Activated CD8-positive, alpha-beta T cell treated with anti-CD3 and anti-CD28 coated beads, Interleukin-2, amount 10 ng/mL, durations not matched to agents 7 days and 5 days (primary cell): ENCODE data around the gene LGALS12. TPM values are rescaled to one million over a fixed set of nuclear protein-coding genes. Genes with fewer than 3 reads are reported as not detected.

Experiments used
- ATAC-seq: fragments of 150-1000 bp; cut with Tn5 transposase; one replicate; pipeline ENCODE4 v1.10.0; 2021; ENCODE audit warnings: moderate library complexity
- CTCF ChIA-PET: fragments of 350-600 bp; sonication (Branson Sonifier 250); formaldehyde crosslinking; loops from one replicate; lab custom pipeline; 2021; ENCODE audit warnings: antibody characterized with exemption; lab: Charles Lee
- POLR2A ChIA-PET: fragments of 350-600 bp; sonication (Branson Sonifier 250); formaldehyde crosslinking; loops from one replicate; lab custom pipeline; 2021; ENCODE audit warnings: antibody characterized with exemption; lab: Charles Lee
- DNase-seq: peaks from one replicate; pipeline ENCODE4 v3.0.0-alpha.2; 2020
- H3K27ac Mint-ChIP-seq: one replicate; pipeline ENCODE4 v1.8.0; 2021; ENCODE audit warnings: mild to moderate bottlenecking, mixed read lengths
- H3K27me3 Mint-ChIP-seq: one replicate; pipeline ENCODE4 v1.8.0; 2021; ENCODE audit warnings: low read depth, mixed read lengths
- H3K36me3 Mint-ChIP-seq: one replicate; pipeline ENCODE4 v1.8.0; 2021; ENCODE audit warnings: low read depth, mixed read lengths
- H3K4me1 Mint-ChIP-seq: one replicate; pipeline ENCODE4 v1.8.0; 2021; ENCODE audit warnings: low read depth, mixed read lengths
- H3K4me3 Mint-ChIP-seq: one replicate; pipeline ENCODE4 v1.8.0; 2021; ENCODE audit warnings: mild to moderate bottlenecking, mixed read lengths
- H3K9me3 Mint-ChIP-seq: one replicate; pipeline ENCODE4 v1.8.0; 2022; ENCODE audit warnings: mixed read lengths; ENCODE audit not compliant: insufficient read depth
- total RNA-seq, 2 experiments: library from RNA; stranded (reverse); gene quantifications; one replicate each; pipeline ENCODE4 v1.2.3, GENCODE V29; 2021

LGALS12 gene
- total RNA-seq, 2 experiments from 2014 or later: not detected

DNA sequence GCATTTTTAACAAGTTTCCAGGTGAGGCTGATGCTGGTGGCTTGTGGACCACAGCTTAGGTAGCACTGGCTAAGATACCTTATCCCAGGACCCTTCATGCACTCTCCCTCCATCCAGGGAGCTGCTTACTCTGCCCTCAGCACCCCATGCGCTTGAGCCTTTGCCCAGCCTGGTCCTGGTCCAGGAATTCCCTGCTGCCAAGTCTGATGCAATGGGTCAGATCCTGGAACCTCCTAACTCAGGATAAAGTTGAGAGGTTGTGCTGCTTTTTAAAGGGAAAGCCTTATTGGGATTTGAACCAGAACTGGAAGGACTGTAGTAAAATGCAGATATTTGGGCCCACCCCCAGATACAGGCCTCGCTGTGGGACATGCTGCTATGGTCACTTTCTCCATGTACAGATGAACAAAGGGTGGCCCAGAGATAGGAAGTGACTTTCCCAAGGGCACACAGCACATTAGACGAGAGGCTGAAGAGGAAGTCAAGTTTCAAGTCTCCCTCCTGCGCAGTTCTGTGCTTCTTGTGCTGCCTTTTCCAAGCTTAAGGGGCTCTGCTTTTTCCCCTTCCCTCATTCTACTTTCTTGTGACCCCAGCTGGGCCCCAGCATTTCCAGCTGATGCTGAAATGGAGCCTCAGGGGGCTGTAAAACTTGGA lies 824 bp upstream of the LGALS12 start:
- H3K27ac Mint-ChIP-seq: no peak overlapping the region
- no peaks in the 10 kb centered on the region for H3K27me3 Mint-ChIP-seq
- no peak overlapping the region for H3K4me3 Mint-ChIP-seq
- ChIA-PET POLR2A (no interaction called here), CTCF (interaction anchor here (1.0 to 1.2 kb wide), 3 partner anchors 26 to 131 kb away, joined by 3 to 4 read pairs (median 3); no protein-coding TSS in a partner anchor)
- H3K9me3 Mint-ChIP-seq: peaks cover 9% of the 10 kb centered on the region
- H3K36me3 Mint-ChIP-seq: peaks cover 8% of the 10 kb centered on the region
- DNase-seq (no peak), ATAC-seq (no peak)
- H3K4me1 Mint-ChIP-seq: peaks cover 27% of the 10 kb centered on the region

DNA sequence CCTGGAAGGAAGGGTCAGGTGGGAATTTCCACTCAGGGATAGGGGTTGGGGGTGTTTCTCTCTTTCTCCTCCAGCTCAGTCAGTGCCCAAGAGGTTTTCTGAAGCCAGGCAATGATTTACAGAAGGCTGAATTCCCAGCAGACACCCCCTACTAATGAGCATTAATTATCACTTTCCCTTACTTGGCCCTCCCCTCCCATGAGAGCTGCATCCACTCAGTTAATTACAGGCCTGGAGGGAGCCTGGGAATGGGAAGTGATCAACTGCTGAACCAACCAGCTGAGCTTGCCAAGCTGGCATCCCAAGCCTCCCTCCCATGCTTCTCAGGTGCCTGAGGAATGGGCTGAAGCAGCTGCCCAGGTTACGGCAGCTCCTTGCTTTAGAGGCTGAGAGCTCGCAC lies 992 bp downstream of the LGALS12 start:
- H3K27me3 Mint-ChIP-seq: no peaks in the 10 kb centered on the region
- H3K4me1 Mint-ChIP-seq: peaks cover 26% of the 10 kb centered on the region
- H3K4me3 Mint-ChIP-seq: no peak overlapping the region
- DNase-seq: no peak
- H3K9me3 Mint-ChIP-seq: no peaks in the 10 kb centered on the region
- ChIA-PET POLR2A (interaction anchor here (0.6 to 1.2 kb wide), 2 partner anchors 20 to 30 kb away, joined by 3 to 4 read pairs; partner anchors contain the start of gene PLAAT4), CTCF (interaction anchor here (1.1 to 1.3 kb wide), 2 partner anchors 13 to 28 kb away, joined by 6 to 7 read pairs; no protein-coding TSS in a partner anchor)
- ATAC-seq: no peak
- no peak overlapping the region for H3K27ac Mint-ChIP-seq
- H3K36me3 Mint-ChIP-seq: peaks cover 2% of the 10 kb centered on the region

DNA sequence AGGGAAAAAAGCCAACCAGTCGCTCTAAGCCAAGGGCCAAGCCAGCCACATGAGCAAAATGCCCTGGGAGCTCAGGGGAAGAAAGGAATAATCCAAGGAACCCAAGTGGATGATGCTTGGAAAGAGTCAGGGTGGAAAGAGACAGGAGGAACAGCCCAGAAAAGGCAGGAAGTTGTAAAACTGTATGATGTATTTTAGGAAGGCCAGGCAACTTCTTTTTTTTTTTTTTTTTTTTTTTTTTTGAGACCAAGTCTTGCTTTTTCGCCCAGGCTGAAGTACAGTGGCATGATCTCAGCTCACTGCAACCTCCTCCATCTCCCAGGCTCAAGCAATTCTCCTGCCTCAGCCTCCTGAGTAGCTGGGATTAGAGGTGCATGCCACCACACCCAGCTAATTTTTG lies 1.6 kb downstream of the LGALS12 start:
- H3K4me1 Mint-ChIP-seq: peaks cover 19% of the 10 kb centered on the region
- no peaks in the 10 kb centered on the region for H3K9me3 Mint-ChIP-seq
- H3K27ac Mint-ChIP-seq: no peak overlapping the region
- DNase-seq: no peak
- no peaks in the 10 kb centered on the region for H3K27me3 Mint-ChIP-seq
- H3K4me3 Mint-ChIP-seq: no peak overlapping the region
- POLR2A ChIA-PET: interaction anchor here (0.9 kb wide), 1 partner anchor 39 kb away, joined by 3 read pairs; no protein-coding TSS in a partner anchor
- no peak for ATAC-seq
- CTCF ChIA-PET: interaction anchor here (1.1 to 5.2 kb wide), 3 partner anchors 13 to 29 kb away, joined by 4 to 23 read pairs (median 6); partner anchors contain the start of gene PLAAT5
- no peaks in the 10 kb centered on the region for H3K36me3 Mint-ChIP-seq

DNA sequence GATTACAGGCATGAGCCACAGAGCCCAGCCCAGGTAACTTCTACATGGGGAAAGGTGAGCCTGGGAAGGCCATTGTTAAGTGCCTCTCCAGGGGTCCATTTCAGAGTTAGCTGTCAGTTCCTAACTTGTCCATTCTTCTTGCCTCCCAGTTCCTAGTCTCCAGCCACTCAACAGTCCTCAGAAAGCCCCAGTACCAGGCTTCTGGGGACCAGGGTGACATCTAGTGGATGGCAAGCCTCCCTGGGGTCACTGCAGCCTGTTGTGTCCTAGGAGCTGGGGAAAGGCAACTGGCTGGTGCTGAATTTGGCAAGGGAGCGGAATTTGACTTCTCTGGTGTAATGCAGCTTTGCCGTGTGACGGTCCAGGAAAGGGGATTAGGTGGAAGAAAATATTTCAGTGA lies 2.1 kb downstream of the LGALS12 start:
- peaks cover 14% of the 10 kb centered on the region for H3K4me1 Mint-ChIP-seq
- no peaks in the 10 kb centered on the region for H3K27me3 Mint-ChIP-seq
- H3K36me3 Mint-ChIP-seq: no peaks in the 10 kb centered on the region
- ATAC-seq (no peak), DNase-seq (peak; percentile 34)
- no peaks in the 10 kb centered on the region for H3K9me3 Mint-ChIP-seq
- no peak overlapping the region for H3K27ac Mint-ChIP-seq
- ChIA-PET CTCF (interaction anchor here (0.6 to 5.2 kb wide), 4 partner anchors 12 to 132 kb away, joined by 3 to 23 read pairs (median 5); partner anchors contain the start of gene PLAAT5), POLR2A (interaction anchor here (0.9 kb wide), 1 partner anchor 39 kb away, joined by 3 read pairs; no protein-coding TSS in a partner anchor)
- no peak overlapping the region for H3K4me3 Mint-ChIP-seq

DNA sequence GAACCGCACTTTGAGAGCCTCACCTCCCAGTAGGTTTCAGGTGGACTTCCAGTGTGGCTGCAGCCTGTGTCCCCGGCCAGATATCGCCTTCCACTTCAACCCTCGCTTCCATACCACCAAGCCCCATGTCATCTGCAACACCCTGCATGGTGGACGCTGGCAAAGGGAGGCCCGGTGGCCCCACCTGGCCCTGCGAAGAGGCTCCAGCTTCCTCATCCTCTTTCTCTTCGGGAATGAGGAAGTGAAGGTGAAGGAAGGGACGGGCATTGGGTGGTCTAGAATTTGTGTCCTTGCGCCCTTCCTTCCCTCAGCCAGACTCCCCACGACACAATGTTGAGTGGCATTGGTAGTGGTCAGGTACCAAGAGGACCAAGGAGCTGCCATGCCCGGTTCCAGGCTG lies 2.9 kb downstream of the LGALS12 start:
- Mint-ChIP-seq H3K36me3 (no peaks in the 10 kb centered on the region), H3K4me3 (no peak overlapping the region), H3K27me3 (no peaks in the 10 kb centered on the region), H3K9me3 (no peaks in the 10 kb centered on the region), H3K27ac (no peak overlapping the region), H3K4me1 (peaks cover 11% of the 10 kb centered on the region)
- no peak for DNase-seq
- ChIA-PET CTCF (interaction anchor here (0.6 to 5.2 kb wide), 3 partner anchors 18 to 131 kb away, joined by 3 to 23 read pairs (median 4); partner anchors contain the start of gene PLAAT5), POLR2A (interaction anchor here (0.9 kb wide), 1 partner anchor 38 kb away, joined by 3 read pairs; no protein-coding TSS in a partner anchor)
- ATAC-seq: no peak

DNA sequence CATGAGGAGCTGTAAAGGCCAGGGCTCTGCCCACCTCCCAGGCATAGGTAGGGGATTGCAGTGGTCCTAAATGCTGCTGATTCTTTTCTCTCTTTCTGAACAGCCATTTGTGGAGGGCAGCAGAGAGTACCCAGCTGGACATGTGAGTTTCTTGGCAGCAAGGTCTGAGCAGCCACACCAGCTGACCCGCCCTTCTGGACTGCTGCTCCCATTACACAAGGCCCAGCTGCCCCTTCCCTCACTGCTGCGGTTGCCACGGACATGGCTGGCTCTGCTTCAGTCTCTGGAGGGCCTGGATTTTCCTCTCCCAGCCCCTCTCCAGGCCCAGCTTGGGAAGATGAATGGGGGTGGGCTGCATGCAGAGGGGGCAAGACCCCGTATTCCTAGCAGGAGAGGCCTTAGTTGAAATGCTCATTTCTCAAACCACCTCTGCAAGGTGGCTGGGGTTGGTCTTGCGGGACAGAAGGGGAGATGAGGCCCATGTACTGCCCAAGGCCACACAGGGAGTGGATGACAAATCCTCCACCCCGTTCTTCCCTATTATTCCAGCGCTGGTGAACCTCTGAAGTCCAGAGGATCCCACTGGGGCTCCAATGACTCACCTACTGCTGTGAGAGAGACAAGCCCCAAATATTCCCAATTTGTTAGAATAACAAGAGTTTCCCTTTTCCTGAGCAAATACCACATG lies 4.6 kb downstream of the LGALS12 start:
- ATAC-seq (no peak), DNase-seq (no peak)
- no peaks in the 10 kb centered on the region for H3K27me3 Mint-ChIP-seq
- POLR2A ChIA-PET: no interaction called here
- CTCF ChIA-PET: interaction anchor here (1.1 to 5.2 kb wide), 2 partner anchors 32 to 207 kb away, joined by 3 to 23 read pairs; no protein-coding TSS in a partner anchor
- no peaks in the 10 kb centered on the region for H3K9me3 Mint-ChIP-seq
- H3K4me3 Mint-ChIP-seq: no peak overlapping the region
- H3K27ac Mint-ChIP-seq: no peak overlapping the region
- H3K36me3 Mint-ChIP-seq: no peaks in the 10 kb centered on the region
- peaks cover 10% of the 10 kb centered on the region for H3K4me1 Mint-ChIP-seq

DNA sequence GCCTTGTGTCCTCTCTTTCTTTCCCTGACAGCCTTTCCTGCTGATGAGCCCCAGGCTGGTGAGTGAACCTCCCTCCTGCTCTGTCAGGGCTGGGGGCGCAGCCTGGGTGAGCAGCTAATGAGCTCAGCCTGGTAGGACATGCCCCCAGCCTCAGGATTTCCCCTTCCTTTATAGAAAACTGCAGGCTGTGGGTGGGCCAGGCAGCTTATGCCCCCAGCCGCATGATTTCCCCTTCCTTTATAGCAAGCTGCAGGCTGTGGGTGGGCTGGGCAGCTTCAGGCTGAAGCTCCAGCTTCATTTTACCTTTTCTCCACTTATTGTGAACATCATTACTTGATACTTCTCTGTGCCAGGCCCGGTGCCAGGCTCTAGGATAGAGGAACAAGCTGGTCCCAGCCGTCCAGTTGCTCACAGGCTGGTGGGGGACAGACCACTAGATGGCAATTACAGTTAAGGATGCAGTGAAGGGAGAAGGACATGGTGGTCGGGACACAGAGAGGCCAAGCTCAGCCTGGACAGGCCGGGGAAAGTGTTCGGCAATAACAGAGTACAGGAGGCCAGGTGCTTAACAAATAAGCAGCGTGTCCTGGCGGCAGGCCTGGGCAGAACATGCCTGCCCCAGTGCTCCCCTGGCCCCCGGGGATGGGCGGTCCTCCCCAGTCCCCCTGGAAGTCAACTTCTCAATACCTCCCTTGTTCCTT lies 5.3 kb downstream of the LGALS12 start:
- peaks cover 5% of the 10 kb centered on the region for H3K4me1 Mint-ChIP-seq
- no peak for ATAC-seq

DNA sequence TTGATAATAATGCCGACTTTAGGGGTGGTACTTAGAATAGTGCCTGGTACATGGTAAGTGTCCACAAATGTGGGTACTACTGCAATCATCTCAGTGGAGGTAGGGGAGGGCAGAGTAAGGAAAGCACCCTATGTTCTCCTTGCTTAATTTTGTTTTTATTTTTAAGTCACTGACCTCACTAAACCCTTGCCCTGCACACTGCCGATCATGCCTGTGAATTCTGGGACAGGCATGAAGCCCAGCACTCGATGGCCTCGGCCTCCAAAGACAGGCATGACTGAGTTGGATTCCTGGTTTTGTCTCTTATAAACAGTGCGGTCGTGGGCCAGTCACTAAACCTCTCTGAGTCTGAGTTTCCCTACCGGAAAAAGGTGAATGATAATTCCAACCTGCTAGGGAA lies 6.9 kb downstream of the LGALS12 start:
- H3K36me3 Mint-ChIP-seq: no peaks in the 10 kb centered on the region
- H3K9me3 Mint-ChIP-seq: no peaks in the 10 kb centered on the region
- DNase-seq (no peak), ATAC-seq (no peak)
- no peaks in the 10 kb centered on the region for H3K4me1 Mint-ChIP-seq
- POLR2A ChIA-PET: no interaction called here
- no peak overlapping the region for H3K27ac Mint-ChIP-seq
- no peak overlapping the region for H3K4me3 Mint-ChIP-seq
- CTCF ChIA-PET: interaction anchor here (1.4 kb wide), 1 partner anchor 24 kb away, joined by 4 read pairs; the partner anchor contains the start of gene PLAAT4
- H3K27me3 Mint-ChIP-seq: no peaks in the 10 kb centered on the region

More for the DNA sequence above, 5.3 kb downstream of the LGALS12 start:
- ChIA-PET POLR2A (no interaction called here), CTCF (interaction anchor here (0.7 to 5.2 kb wide), 3 partner anchors 32 to 207 kb away, joined by 3 to 23 read pairs (median 3); no protein-coding TSS in a partner anchor)
- no peak for DNase-seq
- Mint-ChIP-seq H3K27ac (no peak overlapping the region), H3K27me3 (no peaks in the 10 kb centered on the region), H3K9me3 (no peaks in the 10 kb centered on the region), H3K4me3 (no peak overlapping the region), H3K36me3 (no peaks in the 10 kb centered on the region)

DNA sequence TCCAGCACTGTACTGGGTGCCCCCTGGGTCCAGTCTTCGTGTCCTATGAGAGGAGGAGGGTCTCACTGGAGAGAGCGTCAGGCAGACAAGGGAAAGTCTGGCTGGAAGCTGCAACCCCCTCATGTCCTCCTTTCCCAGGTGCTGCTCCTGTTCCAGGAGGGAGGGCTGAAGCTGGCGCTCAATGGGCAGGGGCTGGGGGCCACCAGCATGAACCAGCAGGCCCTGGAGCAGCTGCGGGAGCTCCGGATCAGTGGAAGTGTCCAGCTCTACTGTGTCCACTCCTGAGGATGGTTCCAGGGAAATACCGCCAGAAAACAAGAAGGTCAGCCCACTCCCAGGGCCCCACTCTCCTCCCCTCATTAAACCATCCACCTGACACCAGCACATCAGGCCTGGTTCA lies 10.2 kb downstream of the LGALS12 start:
- ChIA-PET CTCF (interaction anchor here (0.9 kb wide), 1 partner anchor 37 kb away, joined by 3 read pairs; no protein-coding TSS in a partner anchor), POLR2A (no interaction called here)
- DNase-seq: no peak
- H3K4me1 Mint-ChIP-seq: peaks cover 15% of the 10 kb centered on the region
- H3K4me3 Mint-ChIP-seq: no peak overlapping the region
- no peaks in the 10 kb centered on the region for H3K9me3 Mint-ChIP-seq
- no peaks in the 10 kb centered on the region for H3K27me3 Mint-ChIP-seq
- no peaks in the 10 kb centered on the region for H3K36me3 Mint-ChIP-seq
- H3K27ac Mint-ChIP-seq: no peak overlapping the region
- no peak for ATAC-seq

DNA sequence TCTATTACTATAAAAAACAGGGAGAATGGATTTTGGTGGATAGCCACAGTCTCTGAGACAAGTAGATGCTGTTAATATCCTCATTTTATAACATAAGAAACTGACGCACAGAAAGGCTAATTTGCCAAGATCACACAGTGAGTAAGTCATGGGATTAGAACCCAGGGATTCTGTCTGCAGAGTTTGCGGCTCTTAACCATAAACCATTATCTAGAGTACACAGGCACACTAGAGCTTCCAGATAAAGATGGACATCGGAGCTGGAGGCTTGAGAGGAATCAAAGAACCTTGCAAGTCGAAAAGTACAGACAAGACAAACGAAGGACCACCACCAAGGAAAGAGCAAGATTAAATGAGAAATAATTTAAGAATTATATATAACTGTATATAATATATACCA lies 11.3 kb downstream of the LGALS12 start:
- no peak for DNase-seq
- Mint-ChIP-seq H3K4me1 (peaks cover 15% of the 10 kb centered on the region), H3K36me3 (no peaks in the 10 kb centered on the region), H3K9me3 (no peaks in the 10 kb centered on the region), H3K27ac (no peak overlapping the region), H3K27me3 (no peaks in the 10 kb centered on the region), H3K4me3 (no peak overlapping the region)
- no peak for ATAC-seq
- ChIA-PET POLR2A (no interaction called here), CTCF (no interaction called here)

DNA sequence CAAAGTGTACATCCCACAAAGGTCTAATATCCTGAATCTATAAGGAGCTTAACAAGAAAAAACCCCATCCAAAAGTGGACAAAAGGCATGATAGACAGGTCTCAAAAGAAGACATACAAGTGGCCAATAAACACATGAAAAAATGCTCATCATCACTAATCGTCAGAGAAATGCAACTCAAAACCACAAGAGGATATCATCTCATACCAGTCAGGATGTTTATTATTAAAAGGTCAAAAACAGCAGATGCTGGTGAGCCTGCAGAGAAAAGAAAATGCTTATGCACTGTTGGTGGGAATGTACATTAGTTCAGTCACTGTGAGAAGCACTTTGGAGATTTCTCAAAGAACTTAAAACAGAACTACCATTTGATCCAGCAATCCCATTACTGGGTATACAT lies 12.7 kb downstream of the LGALS12 start:
- DNase-seq: no peak
- POLR2A ChIA-PET: no interaction called here
- no peaks in the 10 kb centered on the region for H3K27me3 Mint-ChIP-seq
- no peaks in the 10 kb centered on the region for H3K9me3 Mint-ChIP-seq
- peak overlapping the region; percentile 33 for H3K27ac Mint-ChIP-seq
- no peak overlapping the region for H3K4me3 Mint-ChIP-seq
- no peak for ATAC-seq
- CTCF ChIA-PET: interaction anchor here (1.0 to 3.3 kb wide), 3 partner anchors 28 to 613 kb away, joined by 3 to 10 read pairs (median 4); no protein-coding TSS in a partner anchor
- H3K36me3 Mint-ChIP-seq: peaks cover 1% of the 10 kb centered on the region
- peaks cover 15% of the 10 kb centered on the region for H3K4me1 Mint-ChIP-seq
